Natural killer cell (primary cell): ENCODE data around the gene LCT. TPM values are rescaled to one million over a fixed set of nuclear protein-coding genes. Genes with fewer than 3 reads are reported as not detected.

Experiments used
- ATAC-seq, 3 donors: fragments of 150-1000 bp in 2 of 3; fragments of 200-7000 bp in 1 of 3; cut with Tn5 transposase; 1 replicate in 1 of 3; 2 replicates in 2 of 3; pipeline ENCODE4 v1.10.0; 2021; ENCODE audit warnings: mild to moderate bottlenecking in 2 of 3, moderate library complexity in 2 of 3
- DNase-seq, 2 donors: peaks; one replicate each; pipeline versions ENCODE4 v3.0.0 to v3.0.0-alpha.2; 2013 to 2021; ENCODE audit warnings: mixed read lengths in 1 of 2
- H3K27ac ChIP-seq: one replicate; pipeline ENCODE4 v1.5.1; 2013; ENCODE audit warnings: mild to moderate bottlenecking, low read length
- H3K27me3 ChIP-seq: one replicate; pipeline ENCODE4 v1.6.1; 2013; ENCODE audit warnings: low read length; ENCODE audit not compliant: control insufficient read depth, insufficient read depth
- H3K36me3 ChIP-seq: one replicate; pipeline ENCODE4 v1.6.1; 2013; ENCODE audit warnings: low read length; ENCODE audit not compliant: control insufficient read depth, insufficient read depth
- H3K4me1 ChIP-seq: one replicate; pipeline ENCODE4 v1.6.1; 2013; ENCODE audit warnings: low read length; ENCODE audit not compliant: control insufficient read depth, insufficient read depth
- H3K4me3 ChIP-seq: one replicate; pipeline ENCODE4 v1.5.1; 2013; ENCODE audit warnings: low read length
- H3K9me3 ChIP-seq: one replicate; pipeline ENCODE4 v1.6.1; 2013; ENCODE audit warnings: low read length; ENCODE audit not compliant: control insufficient read depth, insufficient read depth
- H3K27ac Mint-ChIP-seq, 2 donors: one replicate each; pipeline ENCODE4 v1.8.0; 2022; ENCODE audit warnings: mild to moderate bottlenecking in 2 of 2, mixed read lengths in 2 of 2, moderate library complexity in 1 of 2
- H3K27me3 Mint-ChIP-seq, 2 donors: one replicate each; pipeline ENCODE4 v1.8.0; 2022; ENCODE audit warnings: low read depth in 2 of 2, mixed read lengths in 2 of 2
- H3K36me3 Mint-ChIP-seq: one replicate; pipeline ENCODE4 v1.8.0; 2022; ENCODE audit warnings: mixed read lengths
- H3K4me1 Mint-ChIP-seq, 2 donors: one replicate each; pipeline ENCODE4 v1.8.0; 2022; ENCODE audit warnings: mixed read lengths in 2 of 2
- H3K4me3 Mint-ChIP-seq: one replicate; pipeline ENCODE4 v1.8.0; 2022; ENCODE audit warnings: mild to moderate bottlenecking, moderate library complexity, mixed read lengths
- H3K9me3 Mint-ChIP-seq, 2 donors: one replicate each; pipeline ENCODE4 v1.8.0; 2022; ENCODE audit warnings: mixed read lengths in 2 of 2
- WGBS: methylation state at CpG from one replicate; pipeline ENCODE4 v1.1.7; 2013; ENCODE audit warnings: missing lambda C conversion rate; ENCODE audit not compliant: insufficient coverage; 5-methylcytosine and 5-hydroxymethylcytosine counted together
- intact Hi-C: fragments of 100-400 bp; cut with micrococcal nuclease; formaldehyde crosslinking; loops from one replicate; pipeline ENCODE4 v1.14.2; 2022
- total RNA-seq, 4 donors: library from RNA; stranded (reverse); fragments of 120-200 nt in 1 of 4; gene quantifications; one replicate each; pipeline versions ENCODE4 v1.2.3 to v1.2.4, GENCODE V29; 2013 to 2022
- TF ChIP-seq, protein P1 (sequence below): fragments of 200-600 bp; IDR thresholded peaks from one replicate; pipeline ENCODE4 v1.8.0; 2022; ENCODE audit warnings: antibody characterized with exemption

Gene LCT
- total RNA-seq, 3 donors from 2014 or later (not counting 1 experiment from before 2014, with no cell fraction given), result 0.05 TPM; not detected in 2

DNA sequence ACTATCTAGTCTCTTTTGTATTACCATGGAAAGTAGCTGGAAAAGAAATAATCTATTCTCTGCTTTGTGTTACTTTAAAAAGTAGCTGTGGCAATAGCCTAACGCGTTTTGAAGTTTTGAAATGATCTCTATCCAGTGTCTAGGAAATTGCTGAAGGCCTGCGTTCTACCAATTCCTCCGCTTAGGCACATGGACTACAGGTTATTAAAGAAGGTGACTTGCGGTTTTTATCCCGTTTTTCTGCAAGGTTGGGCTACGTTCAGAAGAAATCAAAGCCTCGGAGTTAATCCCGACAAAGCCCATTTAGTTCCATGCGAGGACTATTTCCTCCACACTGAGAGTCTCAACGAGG is 96.0 kb downstream of the LCT start:
- WGBS, result 85% methylated on average over 11 of the region's 11 CpGs
- no peak overlapping the region for H3K4me3 Mint-ChIP-seq
- Histone ChIP-seq H3K4me3 (no peak overlapping the region), H3K9me3 (no peaks in the 10 kb centered on the region), H3K27me3 (no peaks in the 10 kb centered on the region), H3K27ac (peak overlapping the region; percentile 100), H3K36me3 (peaks cover under 1% of the 10 kb centered on the region), H3K4me1 (no peaks in the 10 kb centered on the region)
- intact Hi-C loops, result loop anchor here (1.0 to 5.0 kb wide), 4 partner anchors 210 to 823 kb away; partner anchors contain the start of genes CCNT2, CXCR4, R3HDM1 and RAB3GAP1
- no peaks in the 10 kb centered on the region for H3K9me3 Mint-ChIP-seq
- ATAC-seq (no peak), DNase-seq (no peak)
- H3K36me3 Mint-ChIP-seq, result no peaks in the 10 kb centered on the region
- no peaks in the 10 kb centered on the region for H3K27me3 Mint-ChIP-seq
- peak overlapping the region; percentile 95 to 96 for H3K27ac Mint-ChIP-seq
- TF ChIP-seq, protein P1, sequence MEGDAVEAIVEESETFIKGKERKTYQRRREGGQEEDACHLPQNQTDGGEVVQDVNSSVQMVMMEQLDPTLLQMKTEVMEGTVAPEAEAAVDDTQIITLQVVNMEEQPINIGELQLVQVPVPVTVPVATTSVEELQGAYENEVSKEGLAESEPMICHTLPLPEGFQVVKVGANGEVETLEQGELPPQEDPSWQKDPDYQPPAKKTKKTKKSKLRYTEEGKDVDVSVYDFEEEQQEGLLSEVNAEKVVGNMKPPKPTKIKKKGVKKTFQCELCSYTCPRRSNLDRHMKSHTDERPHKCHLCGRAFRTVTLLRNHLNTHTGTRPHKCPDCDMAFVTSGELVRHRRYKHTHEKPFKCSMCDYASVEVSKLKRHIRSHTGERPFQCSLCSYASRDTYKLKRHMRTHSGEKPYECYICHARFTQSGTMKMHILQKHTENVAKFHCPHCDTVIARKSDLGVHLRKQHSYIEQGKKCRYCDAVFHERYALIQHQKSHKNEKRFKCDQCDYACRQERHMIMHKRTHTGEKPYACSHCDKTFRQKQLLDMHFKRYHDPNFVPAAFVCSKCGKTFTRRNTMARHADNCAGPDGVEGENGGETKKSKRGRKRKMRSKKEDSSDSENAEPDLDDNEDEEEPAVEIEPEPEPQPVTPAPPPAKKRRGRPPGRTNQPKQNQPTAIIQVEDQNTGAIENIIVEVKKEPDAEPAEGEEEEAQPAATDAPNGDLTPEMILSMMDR, result no peak
- peaks cover 28 to 34% of the 10 kb centered on the region in 2 donors for H3K4me1 Mint-ChIP-seq

DNA sequence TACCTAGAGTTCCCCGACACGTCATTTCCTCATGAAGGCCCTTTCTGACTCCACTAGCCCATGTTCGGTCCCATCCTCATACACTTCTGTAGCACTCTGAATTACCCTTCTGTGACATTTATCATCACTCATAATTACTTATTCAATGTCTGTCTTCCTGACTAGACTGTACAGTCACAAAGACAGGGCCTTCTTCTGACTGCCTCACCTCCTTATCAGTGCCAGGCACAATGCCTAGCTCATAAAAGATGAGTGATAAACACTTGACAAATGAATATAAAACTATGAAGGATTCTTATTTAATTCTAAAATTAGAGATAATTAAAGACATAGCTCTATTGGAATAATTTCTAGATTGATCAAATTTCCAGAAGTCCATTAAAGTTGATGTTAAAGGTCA is 96.8 kb downstream of the LCT start:
- H3K9me3 ChIP-seq, result no peaks in the 10 kb centered on the region
- no peaks in the 10 kb centered on the region for H3K27me3 ChIP-seq
- WGBS, result 95% methylated on average over 3 of the region's 3 CpGs
- no peaks in the 10 kb centered on the region for H3K4me1 ChIP-seq
- no peak overlapping the region for H3K4me3 ChIP-seq
- H3K4me3 Mint-ChIP-seq, result no peak overlapping the region
- DNase-seq, result no peak
- no peaks in the 10 kb centered on the region for H3K27me3 Mint-ChIP-seq
- H3K27ac Mint-ChIP-seq, result no peak overlapping the region
- H3K27ac ChIP-seq, result no peak overlapping the region
- no peak for ATAC-seq
- intact Hi-C loops, result loop anchor here (5.0 kb wide), 1 partner anchor 377 kb away; the partner anchor contains the start of gene CXCR4
- TF ChIP-seq, protein P1, result no peak
- no peaks in the 10 kb centered on the region for H3K36me3 Mint-ChIP-seq
- no peaks in the 10 kb centered on the region for H3K9me3 Mint-ChIP-seq
- H3K36me3 ChIP-seq, result no peaks in the 10 kb centered on the region
- H3K4me1 Mint-ChIP-seq, result peaks cover 26 to 31% of the 10 kb centered on the region in 2 donors

Other genes starting within 250 kb of the LCT start
- 100 to 1,000 TPM; 129 to 153 (median 150) TPM for gene UBXN4, start 95.3 kb downstream of the LCT start, total RNA-seq
- 10 to 100 TPM; 12.6 to 19.4 (median 15.9) TPM for gene MCM6, start 39.3 kb upstream of the LCT start, total RNA-seq
- gene DARS1, start 148.4 kb upstream of the LCT start, total RNA-seq, result 10 to 100 TPM; 28.4 to 31.3 (median 30.3) TPM